ENCODE data around the gene FLRT2. TPM values are rescaled to one million over a fixed set of nuclear protein-coding genes. Genes with fewer than 3 reads are reported as not detected.

Gene FLRT2
- total and polyA plus RNA-seq, 10 of the 15 experiments (the other 5 are each of a cell fraction or from before 2014, with no cell fraction given), result 0.03 to 0.13 TPM; not detected in 8

GRCh38 chr14:85604021-85604420 is 74.1 kb downstream of the FLRT2 start:
- H3K9ac ChIP-seq (ENCODE audit: control insufficient read depth, insufficient read depth, low read length), result no peak overlapping the region
- no peak overlapping the region for H3K4me3 ChIP-seq
- ATAC-seq (no peak), FAIRE-seq (no peak), DNase-seq (ENCODE audit: low read depth, low spot score) (no peak)
- 21% methylated on average over 4 of the region's 4 CpGs for WGBS (ENCODE audit: insufficient coverage, insufficient replicate concordance, low lambda C conversion rate, missing lambda C conversion rate)
- in situ Hi-C loops (cut with MboI) (no loop called here), intact Hi-C loops (cut with micrococcal nuclease; ENCODE audit: unreplicated experiment) (no loop called here)
- no peaks in the 10 kb centered on the region for H3K79me2 ChIP-seq (ENCODE audit: control insufficient read depth, insufficient read depth, low read length)
- H2AFZ ChIP-seq (ENCODE audit: control insufficient read depth, low read depth, low read length), result no peak overlapping the region
- H3K9me3 ChIP-seq (replicated peaks; ENCODE audit: control insufficient read depth, insufficient read depth, low read length), result no peaks in the 10 kb centered on the region
- no peaks in the 10 kb centered on the region for H3K27me3 ChIP-seq (replicated peaks in 1 of 2; ENCODE audit: control insufficient read depth in 2 of 2, insufficient read depth in 2 of 2, low read length in 1 of 2)
- SMC1A ChIA-PET (ENCODE audit: uncharacterized antibody, unreplicated experiment), result no interaction called here
- no TSS peak for BruUV-seq (replicated peaks)
- TF ChIP-seq BMI1 (IDR thresholded peaks at IDR 0.05; ENCODE audit: borderline replicate concordance) (no peak), IRF3 (IDR thresholded peaks at IDR 0.05) (no peak), YBX1 (IDR thresholded peaks at IDR 0.05) (no peak), SPI1 (IDR thresholded peaks at IDR 0.05; ENCODE audit: borderline replicate concordance, insufficient read depth, low read depth, low read length) (no peak), MTA3 (IDR thresholded peaks at IDR 0.05; ENCODE audit: borderline replicate concordance, low read length) (no peak), CREM (IDR thresholded peaks at IDR 0.05; ENCODE audit: low read depth) (no peak), MEF2B (IDR thresholded peaks at IDR 0.05; ENCODE audit: partially characterized antibody, poor library complexity, severe bottlenecking) (no peak), BCL3 (IDR thresholded peaks at IDR 0.05; ENCODE audit: borderline replicate concordance, insufficient read depth, low read depth, low read length, poor library complexity, severe bottlenecking) (no peak), ZZZ3 (IDR thresholded peaks at IDR 0.05; ENCODE audit: control insufficient read depth, insufficient read length, low read depth) (no peak)
- H3K4me1 ChIP-seq (ENCODE audit: control insufficient read depth, insufficient read depth, low read length), result no peaks in the 10 kb centered on the region
- POLR2A ChIA-PET, result no interaction called here
- CTCF ChIA-PET, result no interaction called here
- no peaks in the 10 kb centered on the region for H3K36me3 ChIP-seq (ENCODE audit: control insufficient read depth in 2 of 2, insufficient read depth in 2 of 2, low read length in 1 of 2)
- no peaks in the 10 kb centered on the region for H4K20me1 ChIP-seq (ENCODE audit: control insufficient read depth, insufficient read depth)
- no peak overlapping the region for H3K27ac ChIP-seq (ENCODE audit: control insufficient read depth, insufficient read depth)
- H3K4me2 ChIP-seq (ENCODE audit: control insufficient read depth, insufficient read depth), result no peak overlapping the region
- RAD21 ChIA-PET (ENCODE audit: unreplicated experiment), result no interaction called here

All from GM12878 (cell line).